Measurements from ENCODE around the gene PPARG.

Gene PPARG

DNA sequence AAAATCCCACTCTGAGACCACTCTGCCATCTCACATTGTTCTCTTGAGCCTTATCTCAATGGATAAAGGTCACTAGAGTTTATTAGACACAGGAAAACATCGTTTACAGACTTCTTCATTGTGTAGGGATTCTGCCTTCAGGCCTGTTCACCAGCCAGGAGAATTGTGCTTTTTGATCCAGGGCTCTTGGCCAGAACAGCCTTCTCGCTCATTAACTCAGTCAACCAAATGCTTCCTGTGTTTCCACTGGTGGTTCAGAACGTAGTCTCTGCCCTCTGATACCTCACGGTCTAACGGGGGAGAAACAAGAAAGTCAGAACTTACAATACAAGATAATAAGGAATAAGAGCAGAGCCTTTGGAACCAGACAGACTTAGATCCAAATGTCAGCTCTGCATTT, 141.2 kb downstream of the PPARG start:
- no peak overlapping the region for H3K4me3 ChIP-seq (ENCODE audit: low read depth, low read length)
- DNase-seq (ENCODE audit: low read depth) = no peak
- TF ChIP-seq POLR2A (IDR thresholded peaks at IDR 0.05; ENCODE audit: extremely low read depth, insufficient read length) = no peak
- TF ChIP-seq, protein P1, sequence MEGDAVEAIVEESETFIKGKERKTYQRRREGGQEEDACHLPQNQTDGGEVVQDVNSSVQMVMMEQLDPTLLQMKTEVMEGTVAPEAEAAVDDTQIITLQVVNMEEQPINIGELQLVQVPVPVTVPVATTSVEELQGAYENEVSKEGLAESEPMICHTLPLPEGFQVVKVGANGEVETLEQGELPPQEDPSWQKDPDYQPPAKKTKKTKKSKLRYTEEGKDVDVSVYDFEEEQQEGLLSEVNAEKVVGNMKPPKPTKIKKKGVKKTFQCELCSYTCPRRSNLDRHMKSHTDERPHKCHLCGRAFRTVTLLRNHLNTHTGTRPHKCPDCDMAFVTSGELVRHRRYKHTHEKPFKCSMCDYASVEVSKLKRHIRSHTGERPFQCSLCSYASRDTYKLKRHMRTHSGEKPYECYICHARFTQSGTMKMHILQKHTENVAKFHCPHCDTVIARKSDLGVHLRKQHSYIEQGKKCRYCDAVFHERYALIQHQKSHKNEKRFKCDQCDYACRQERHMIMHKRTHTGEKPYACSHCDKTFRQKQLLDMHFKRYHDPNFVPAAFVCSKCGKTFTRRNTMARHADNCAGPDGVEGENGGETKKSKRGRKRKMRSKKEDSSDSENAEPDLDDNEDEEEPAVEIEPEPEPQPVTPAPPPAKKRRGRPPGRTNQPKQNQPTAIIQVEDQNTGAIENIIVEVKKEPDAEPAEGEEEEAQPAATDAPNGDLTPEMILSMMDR (IDR thresholded peaks at IDR 0.05; ENCODE audit: low read depth, low read length) = no peak
- TF ChIP-seq, protein P2, sequence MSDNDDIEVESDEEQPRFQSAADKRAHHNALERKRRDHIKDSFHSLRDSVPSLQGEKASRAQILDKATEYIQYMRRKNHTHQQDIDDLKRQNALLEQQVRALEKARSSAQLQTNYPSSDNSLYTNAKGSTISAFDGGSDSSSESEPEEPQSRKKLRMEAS (IDR thresholded peaks at IDR 0.05; ENCODE audit: low read depth, low read length) = no peak
- no peak for TF ChIP-seq MYC (IDR thresholded peaks at IDR 0.05; ENCODE audit: low read depth, low read length)

DNA sequence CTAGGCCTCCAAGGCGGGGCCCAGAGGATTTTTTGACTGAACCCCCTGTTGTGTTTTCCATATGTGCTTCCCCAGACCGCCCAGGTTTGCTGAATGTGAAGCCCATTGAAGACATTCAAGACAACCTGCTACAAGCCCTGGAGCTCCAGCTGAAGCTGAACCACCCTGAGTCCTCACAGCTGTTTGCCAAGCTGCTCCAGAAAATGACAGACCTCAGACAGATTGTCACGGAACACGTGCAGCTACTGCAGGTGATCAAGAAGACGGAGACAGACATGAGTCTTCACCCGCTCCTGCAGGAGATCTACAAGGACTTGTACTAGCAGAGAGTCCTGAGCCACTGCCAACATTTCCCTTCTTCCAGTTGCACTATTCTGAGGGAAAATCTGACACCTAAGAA, 145.0 kb downstream of the PPARG start:
- TF ChIP-seq, protein P2 (IDR thresholded peaks at IDR 0.05; ENCODE audit: low read depth, low read length) = no peak
- TF ChIP-seq MYC (IDR thresholded peaks at IDR 0.05; ENCODE audit: low read depth, low read length) (no peak), POLR2A (IDR thresholded peaks at IDR 0.05; ENCODE audit: extremely low read depth, insufficient read length) (no peak)
- TF ChIP-seq, protein P1 (IDR thresholded peaks at IDR 0.05; ENCODE audit: low read depth, low read length) = no peak
- DNase-seq (ENCODE audit: low read depth) = no peak
- H3K4me3 ChIP-seq (ENCODE audit: low read depth, low read length) = no peak overlapping the region

DNA sequence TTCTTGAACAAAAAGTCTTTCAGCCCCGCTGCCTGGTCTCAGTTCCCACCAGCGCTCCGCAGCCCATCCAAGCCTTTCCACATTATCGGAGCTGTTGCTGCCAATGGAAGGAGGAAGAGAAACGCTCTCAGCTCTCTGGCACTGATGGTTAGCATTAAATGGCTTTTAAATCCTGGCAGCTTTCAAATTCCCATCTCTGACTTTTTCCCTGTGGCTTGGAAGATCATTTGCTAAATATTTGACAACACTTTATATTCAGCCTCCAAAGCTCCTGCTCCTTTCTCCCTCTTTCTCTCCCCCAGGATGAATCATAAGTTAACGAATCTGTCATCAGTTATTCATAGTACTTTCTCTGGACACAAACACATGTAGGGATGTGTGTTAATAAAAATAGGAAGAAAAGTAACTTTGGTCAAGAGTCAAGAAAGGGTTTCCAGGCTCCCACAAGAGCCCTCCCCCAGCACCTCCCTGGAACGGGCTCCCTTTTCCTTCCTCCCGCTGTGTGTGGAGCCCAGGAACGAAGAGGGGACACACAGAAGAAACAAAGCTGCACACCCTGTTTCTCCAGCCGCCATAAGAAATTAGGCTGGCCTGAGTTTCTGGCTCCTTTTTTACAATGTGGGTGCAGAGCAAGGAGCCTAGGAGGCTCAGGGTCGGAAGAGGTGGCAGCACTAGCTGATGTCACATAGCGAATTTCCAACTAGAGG, 147.8 kb downstream of the PPARG start:
- TF ChIP-seq, protein P2 (IDR thresholded peaks at IDR 0.05; ENCODE audit: low read depth, low read length) = no peak
- TF ChIP-seq POLR2A (IDR thresholded peaks at IDR 0.05; ENCODE audit: extremely low read depth, insufficient read length) (no peak), MYC (IDR thresholded peaks at IDR 0.05; ENCODE audit: low read depth, low read length) (no peak)
- TF ChIP-seq, protein P1 (IDR thresholded peaks at IDR 0.05; ENCODE audit: low read depth, low read length) = no peak
- DNase-seq (ENCODE audit: low read depth) = no peak
- no peak overlapping the region for H3K4me3 ChIP-seq (ENCODE audit: low read depth, low read length)

DNA sequence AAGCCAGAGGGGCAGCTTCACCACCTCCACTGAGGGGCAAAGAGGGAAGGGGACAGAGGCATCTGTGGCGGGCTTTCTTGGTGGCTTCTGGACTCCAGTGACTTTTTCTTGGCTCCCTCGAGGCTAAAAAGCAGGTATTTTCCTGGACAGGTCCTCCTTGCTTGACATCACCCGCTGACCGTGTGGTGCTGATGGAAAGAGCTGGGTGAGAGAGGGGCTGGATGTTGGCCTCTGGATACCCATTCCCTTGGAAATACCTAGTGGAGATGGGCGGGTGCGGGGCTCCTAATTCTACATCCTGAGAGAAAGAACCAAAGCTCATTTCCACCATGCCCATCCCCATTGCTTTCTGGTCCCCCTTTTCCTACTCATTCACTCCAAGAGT, 148.3 kb downstream of the PPARG start:
- TF ChIP-seq MYC (IDR thresholded peaks at IDR 0.05; ENCODE audit: low read depth, low read length) = no peak
- TF ChIP-seq, protein P2 (IDR thresholded peaks at IDR 0.05; ENCODE audit: low read depth, low read length) = no peak
- TF ChIP-seq POLR2A (IDR thresholded peaks at IDR 0.05; ENCODE audit: extremely low read depth, insufficient read length) = no peak
- TF ChIP-seq, protein P1 (IDR thresholded peaks at IDR 0.05; ENCODE audit: low read depth, low read length) = no peak
- no peak overlapping the region for H3K4me3 ChIP-seq (ENCODE audit: low read depth, low read length)
- no peak for DNase-seq (ENCODE audit: low read depth)

DNA sequence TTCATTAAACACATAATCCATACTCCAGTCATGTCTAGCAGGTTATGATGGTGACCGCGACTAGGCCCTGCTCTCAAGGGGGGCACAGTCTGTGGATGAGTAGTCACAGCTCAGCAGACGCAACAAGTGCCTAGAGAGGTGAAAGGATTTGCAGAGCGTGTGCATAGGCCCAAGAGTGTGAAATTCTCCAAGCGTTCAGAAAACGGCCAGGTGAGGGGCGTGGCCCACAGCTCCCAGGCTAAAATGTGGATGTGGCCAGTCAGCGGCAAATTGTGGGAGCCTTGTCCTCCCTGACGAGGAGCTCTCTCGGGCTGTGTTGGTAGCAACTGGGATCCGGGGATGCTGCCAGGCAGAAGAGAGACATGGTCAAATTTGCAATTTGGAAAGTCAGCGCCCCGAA, 149.0 kb downstream of the PPARG start:
- no peak for DNase-seq (ENCODE audit: low read depth)
- no peak overlapping the region for H3K4me3 ChIP-seq (ENCODE audit: low read depth, low read length)
- TF ChIP-seq, protein P1 (IDR thresholded peaks at IDR 0.05; ENCODE audit: low read depth, low read length) = no peak
- no peak for TF ChIP-seq MYC (IDR thresholded peaks at IDR 0.05; ENCODE audit: low read depth, low read length)
- no peak for TF ChIP-seq POLR2A (IDR thresholded peaks at IDR 0.05; ENCODE audit: extremely low read depth, insufficient read length)
- TF ChIP-seq, protein P2 (IDR thresholded peaks at IDR 0.05; ENCODE audit: low read depth, low read length) = no peak
